Measurements from ENCODE around the gene RNPS1.
"Not testable (repeated sequence)": the region's sequence is repeated elsewhere in the genome, so short reads cannot be mapped to it uniquely, and the experiment has no call there.

The RNPS1 gene

GRCh38 chr16:2256531-2257140, 11.3 kb downstream of the RNPS1 start:
- no peak for DNase-seq

- no peak for DNase-seq
Observed at GRCh38 chr16:2253293-2253692, 14.6 kb downstream of the RNPS1 start.

GRCh38 chr16:2252806-2253148, 15.1 kb downstream of the RNPS1 start:
- DNase-seq: no peak

GRCh38 chr16:2251296-2252111, 16.4 kb downstream of the RNPS1 start, which contains the start of gene ECI1:
Gene ECI1 (minus strand): TSS chr16:2251587. CDS start chr16:2251566, 21 bp downstream.
- DNase-seq: peak; percentile 33

GRCh38 chr16:2250652-2251295, 17.2 kb downstream of the RNPS1 start:
- DNase-seq: no peak

GRCh38 chr16:2246301-2246885, 21.5 kb downstream of the RNPS1 start:
- DNase-seq: no peak

GRCh38 chr16:2244926-2245795, 22.8 kb downstream of the RNPS1 start:
- DNase-seq: no peak

- no peak for DNase-seq
Observed at GRCh38 chr16:2244301-2244700, 23.6 kb downstream of the RNPS1 start.

GRCh38 chr16:2243781-2244180, 24.1 kb downstream of the RNPS1 start:
- no peak for DNase-seq

GRCh38 chr16:2243031-2243528, 24.8 kb downstream of the RNPS1 start:
- DNase-seq: no peak

GRCh38 chr16:2242598-2242997, 25.3 kb downstream of the RNPS1 start:
- no peak for DNase-seq

- DNase-seq: not testable (repeated sequence)
Observed at GRCh38 chr16:2240331-2240730, 27.6 kb downstream of the RNPS1 start.

GRCh38 chr16:2238838-2239675, 28.9 kb downstream of the RNPS1 start:
- no peak for DNase-seq

GRCh38 chr16:2238150-2238837, 29.6 kb downstream of the RNPS1 start:
- DNase-seq: no peak

- no peak for DNase-seq
Observed at GRCh38 chr16:2237493-2238149, 30.3 kb downstream of the RNPS1 start.

- DNase-seq: no peak
Observed at GRCh38 chr16:2237102-2237482, 30.8 kb downstream of the RNPS1 start.

- DNase-seq: no peak
Observed at GRCh38 chr16:2236337-2237101, 31.4 kb downstream of the RNPS1 start, which contains the start of gene DNASE1L2. Gene DNASE1L2 (plus strand): TSS chr16:2236444. CDS start chr16:2236817, 373 bp downstream.

GRCh38 chr16:2235695-2236336, 32.1 kb downstream of the RNPS1 start:
- DNase-seq: no peak

GRCh38 chr16:2235234-2235651, 32.7 kb downstream of the RNPS1 start:
- no peak for DNase-seq

All from NCI-H1694 (cell line).